Adrenal gland (tissue), 12 donors: ENCODE measurements around the gene PTPN3. TPM values are rescaled to one million over a fixed set of nuclear protein-coding genes. Genes with fewer than 3 reads are reported as not detected.

Experiments
- DNase-seq, 7 donors: peaks; one replicate each; pipeline ENCODE4 v3.0.0-alpha.2; 2019 to 2020
- H3K27ac ChIP-seq, 5 donors: fragments of 200-600 bp; sonication (generic) in 4 of 5; 1 replicate in 3 of 5; 2 replicates in 2 of 5; pipeline versions ENCODE4 v1.5.1 to v1.8.0; 2016 to 2020; ENCODE audit warnings: mild to moderate bottlenecking in 1 of 5
- H3K27me3 ChIP-seq: fragments of 200-600 bp; 2 replicates; pipeline ENCODE4 v1.8.0; 2021
- H3K36me3 ChIP-seq, 2 donors: fragments of 200-600 bp; replicated peaks in 1 of 2; 1 replicate in 1 of 2; 2 replicates in 1 of 2; pipeline versions ENCODE4 v1.5.1 to v1.8.0; 2018 to 2022
- H3K4me1 ChIP-seq, 2 donors: fragments of 200-600 bp; replicated peaks in 1 of 2; 1 replicate in 1 of 2; 2 replicates in 1 of 2; pipeline versions ENCODE4 v1.5.1 to v1.8.0; 2018 to 2021
- H3K4me3 ChIP-seq, 4 donors: fragments of 200-600 bp; sonication (generic) in 3 of 4; one replicate each; pipeline ENCODE4 v1.5.1; 2016 to 2018
- H3K9me3 ChIP-seq, 3 donors: fragments of 200-600 bp; sonication (generic) in 1 of 3; replicated peaks in 1 of 3; 1 replicate in 2 of 3; 2 replicates in 1 of 3; pipeline versions ENCODE4 v1.5.1 to v1.8.0; 2016 to 2021
- CTCF ChIP-seq, 6 experiments: fragments of 450-650 bp in 4 of 6; fragments of 200-600 bp in 2 of 6; sonication (generic) in 1 of 6; IDR thresholded peaks; 1 replicate in 5 of 6; 2 replicates in 1 of 6; pipeline versions ENCODE4 v1.5.1 to v1.8.0; 2016 to 2021; ENCODE audit warnings: antibody characterized with exemption in 6 of 6, mild to moderate bottlenecking in 2 of 6, moderate library complexity in 1 of 6
- POLR2A ChIP-seq, 2 donors: fragments of 450-650 bp; IDR thresholded peaks; one replicate each; pipeline ENCODE4 v1.6.1; 2017; ENCODE audit warnings: antibody characterized with exemption in 2 of 2, mild to moderate bottlenecking in 2 of 2, moderate library complexity in 1 of 2
- WGBS, 4 donors: extraction: QIAGEN DNeasy Blood & Tissue Kit in 2 of 4; methylation state at CpG; one replicate each; pipeline versions ENCODE4 v1.1.5 to v1.1.7; 2013 to 2017; 5-methylcytosine and 5-hydroxymethylcytosine counted together
- intact Hi-C, 2 donors: fragments of 100-400 bp; cut with DNase I; formaldehyde crosslinking; loops; one replicate each; pipeline versions ENCODE4 v1.14.1 to v1.15.0; 2022 to 2023
- polyA plus RNA-seq, 3 donors: library from polyadenylated mRNA; stranded (reverse); fragments of 200-250 nt in 2 of 3; fragments of 350-450 nt in 1 of 3; fragmentation: Illumina TruSeq in 1 of 3; extraction: RNeasy Lipid Tissue Mini Kit (QIAGEN cat#74804) in 1 of 3; gene quantifications; one replicate each; pipeline ENCODE4 v1.2.3, GENCODE V29; 2013 to 2014
- total RNA-seq, 9 donors: library from RNA; depleted of rRNA in 4 of 9; stranded (reverse); fragments of >200 nt in 4 of 9; fragments of 120-200 nt in 1 of 9; fragmentation: NEBNext Ultra II Directional in 1 of 9; extraction: Animal tissue kit (Norgen Biotek cat#: 25700) in 1 of 9; gene quantifications; one replicate each; pipeline versions ENCODE4 v1.1.0 to v1.2.4, GENCODE V29; 2013 to 2023
- donor health status: healthy with polysubstance abuse.
- donor health status: Bipolar disorder and iron deficiency.
- donor health status: DM: yes; HTN: yes; CAD: no.
- donor health status: DM: no; HTN: no; CAD: no.
- donor health status: DM: no; HTN: no; CAD: no.
- donor health status: DM: yes; HTN: yes; CAD: no.

Gene PTPN3
- total and polyA plus RNA-seq, 12 donors, result 1.6 to 6.1 (median 3.0) TPM

DNA sequence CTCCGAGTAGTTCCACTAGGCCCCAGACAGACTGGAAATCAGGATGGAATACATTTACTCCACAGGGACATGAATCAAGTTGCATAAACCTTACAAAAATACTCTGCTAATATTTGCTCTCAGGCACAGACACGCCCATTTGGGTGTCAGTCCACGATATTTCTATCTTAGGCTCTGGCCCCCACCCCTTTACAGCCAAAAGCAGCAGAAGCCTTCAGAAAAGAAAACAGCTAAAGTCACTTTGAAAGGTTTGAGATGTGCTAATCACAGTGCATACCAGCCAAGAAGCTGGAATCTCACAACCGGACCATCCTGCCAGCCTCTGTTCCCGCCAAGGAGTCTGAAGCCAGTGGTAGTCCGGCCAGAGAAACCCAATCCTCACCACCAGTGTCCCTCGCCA is 22.6 kb downstream of the PTPN3 start:
- no peaks in the 10 kb centered on the region for H3K4me1 ChIP-seq
- no peak for TF ChIP-seq POLR2A (IDR thresholded peaks at IDR 0.05)
- no peak for TF ChIP-seq CTCF (IDR thresholded peaks at IDR 0.05)
- H3K27me3 ChIP-seq, result no peaks in the 10 kb centered on the region
- H3K27ac ChIP-seq, result no peak overlapping the region
- no peaks in the 10 kb centered on the region for H3K9me3 ChIP-seq
- intact Hi-C loops, result no loop called here
- no peaks in the 10 kb centered on the region for H3K36me3 ChIP-seq
- DNase-seq, result no peak
- H3K4me3 ChIP-seq, result no peak overlapping the region
- 80 to 88% (median 84%) methylated on average over 7 of the region's 7 CpGs for WGBS, 4 donors

GRCh38 chr9:109474944-109475343 is 23.2 kb downstream of the PTPN3 start:
- Histone ChIP-seq H3K27me3 (no peaks in the 10 kb centered on the region), H3K36me3 (no peaks in the 10 kb centered on the region), H3K27ac (no peak overlapping the region), H3K4me3 (no peak overlapping the region), H3K9me3 (no peaks in the 10 kb centered on the region), H3K4me1 (no peaks in the 10 kb centered on the region)
- no peak for DNase-seq
- TF ChIP-seq CTCF (IDR thresholded peaks at IDR 0.05) (no peak), POLR2A (IDR thresholded peaks at IDR 0.05) (no peak)
- 88 to 97% (median 91%) methylated on average over 2 of the region's 2 CpGs for WGBS, 4 donors
- intact Hi-C loops, result no loop called here

DNA sequence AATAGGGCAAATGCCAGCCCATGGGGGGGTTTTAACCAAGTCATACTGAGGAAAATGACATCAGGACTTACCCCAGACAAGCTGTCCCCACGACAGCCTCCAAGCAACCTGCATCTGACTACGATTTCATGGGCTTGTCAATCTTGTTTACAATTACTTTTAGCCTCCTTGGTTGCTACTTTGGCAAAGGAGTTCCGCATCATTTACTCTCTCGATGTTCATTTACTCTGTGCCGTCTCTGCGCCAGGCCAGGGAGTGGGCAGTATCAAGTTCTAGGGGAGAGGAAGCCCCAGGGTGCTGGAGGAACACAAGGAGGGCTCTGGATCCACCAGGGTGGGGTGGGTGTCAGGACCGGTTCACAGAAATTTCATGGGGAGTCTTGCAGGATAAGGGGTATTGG is 23.9 kb downstream of the PTPN3 start:
- WGBS, 4 donors, result 81 to 94% (median 91%) methylated on average over 4 to 7 of the region's 7 CpGs
- no peak for TF ChIP-seq POLR2A (IDR thresholded peaks at IDR 0.05)
- no peak for TF ChIP-seq CTCF (IDR thresholded peaks at IDR 0.05)

DNA sequence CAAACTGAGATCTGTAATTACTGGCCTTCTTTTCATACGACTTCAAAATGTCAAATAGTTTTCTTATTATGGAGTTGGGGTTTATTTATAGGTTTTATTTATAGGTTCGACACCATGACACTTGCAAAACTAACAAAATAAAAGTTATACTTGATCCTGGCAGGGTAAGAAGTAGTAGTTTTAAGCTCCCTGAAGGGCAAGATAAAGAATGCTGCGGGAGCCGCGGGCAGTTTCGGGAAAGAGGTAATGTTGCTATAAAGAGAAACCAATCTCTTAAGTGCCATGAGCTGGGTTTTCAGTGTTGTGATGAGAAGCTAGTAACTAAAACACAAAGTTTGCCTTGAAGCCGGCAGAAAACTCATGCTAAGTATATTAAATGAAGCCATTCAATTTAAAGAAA is 24.8 kb downstream of the PTPN3 start:
- no peak for DNase-seq
- intact Hi-C loops, result no loop called here
- no peaks in the 10 kb centered on the region for H3K36me3 ChIP-seq
- H3K4me1 ChIP-seq, result no peaks in the 10 kb centered on the region
- H3K27ac ChIP-seq, result no peak overlapping the region
- TF ChIP-seq POLR2A (IDR thresholded peaks at IDR 0.05) (no peak), CTCF (IDR thresholded peaks at IDR 0.05) (no peak)
- no peak overlapping the region for H3K4me3 ChIP-seq
- no peaks in the 10 kb centered on the region for H3K27me3 ChIP-seq
- H3K9me3 ChIP-seq, result no peaks in the 10 kb centered on the region
- WGBS, 4 donors, result 75 to 81% (median 77%) methylated on average over 7 of the region's 7 CpGs

More for the DNA sequence above, 23.9 kb downstream of the PTPN3 start:
- DNase-seq, result no peak
- Histone ChIP-seq H3K4me3 (no peak overlapping the region), H3K36me3 (no peaks in the 10 kb centered on the region), H3K9me3 (no peaks in the 10 kb centered on the region), H3K27me3 (no peaks in the 10 kb centered on the region), H3K27ac (no peak overlapping the region), H3K4me1 (no peaks in the 10 kb centered on the region)
- intact Hi-C loops, result no loop called here
